Esophagus squamous epithelium (tissue), 4 donors: ENCODE results near the gene IQSEC3.

Source experiments
- POLR2A ChIP-seq, 4 donors: fragments of 450-650 bp; IDR thresholded peaks; one replicate each; pipeline ENCODE4 v1.6.1; 2017; ENCODE audit warnings: antibody characterized with exemption in 4 of 4, mild to moderate bottlenecking in 4 of 4, moderate library complexity in 3 of 4
- TF ChIP-seq, protein P1 (sequence below), 6 experiments: fragments of 450-650 bp in 4 of 6; fragments of 200-600 bp in 2 of 6; sonication (generic) in 2 of 6; IDR thresholded peaks; one replicate each; pipeline ENCODE4 v1.5.1; 2016 to 2019; ENCODE audit warnings: antibody characterized with exemption in 6 of 6, mild to moderate bottlenecking in 4 of 6, moderate library complexity in 4 of 6

DNA sequence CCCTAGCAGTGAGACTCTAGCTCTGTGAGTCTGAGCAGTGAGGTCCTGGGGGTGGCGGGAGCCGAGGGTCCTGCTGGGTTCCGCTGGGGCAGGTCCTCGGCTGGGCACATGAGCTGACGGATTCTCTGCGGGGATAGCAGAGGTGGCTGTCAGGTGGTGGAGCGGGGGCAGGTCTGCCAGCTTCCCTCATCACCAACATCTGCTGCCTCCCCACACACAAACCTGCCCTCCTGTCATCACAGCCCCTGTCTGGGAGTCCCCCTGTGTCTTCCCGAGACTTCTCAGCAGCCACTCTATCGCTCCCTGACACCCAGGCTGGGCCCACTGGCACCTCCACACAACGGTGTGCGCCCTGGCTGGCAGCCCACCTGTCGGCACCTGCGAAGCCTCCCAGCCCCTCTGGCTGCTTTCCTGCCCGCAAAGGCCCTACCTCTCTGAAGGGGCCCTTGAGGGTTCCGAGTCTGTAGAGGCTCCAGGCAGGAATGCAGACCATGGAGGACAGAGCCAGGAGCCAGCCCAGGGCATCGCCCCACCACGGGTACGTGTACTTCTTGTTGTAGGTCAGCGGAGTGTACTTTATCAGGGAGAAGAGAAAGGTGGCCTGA lies 154.5 kb downstream of the IQSEC3 start:
- TF ChIP-seq POLR2A (IDR thresholded peaks at IDR 0.05) = no peak
- TF ChIP-seq, protein P1, sequence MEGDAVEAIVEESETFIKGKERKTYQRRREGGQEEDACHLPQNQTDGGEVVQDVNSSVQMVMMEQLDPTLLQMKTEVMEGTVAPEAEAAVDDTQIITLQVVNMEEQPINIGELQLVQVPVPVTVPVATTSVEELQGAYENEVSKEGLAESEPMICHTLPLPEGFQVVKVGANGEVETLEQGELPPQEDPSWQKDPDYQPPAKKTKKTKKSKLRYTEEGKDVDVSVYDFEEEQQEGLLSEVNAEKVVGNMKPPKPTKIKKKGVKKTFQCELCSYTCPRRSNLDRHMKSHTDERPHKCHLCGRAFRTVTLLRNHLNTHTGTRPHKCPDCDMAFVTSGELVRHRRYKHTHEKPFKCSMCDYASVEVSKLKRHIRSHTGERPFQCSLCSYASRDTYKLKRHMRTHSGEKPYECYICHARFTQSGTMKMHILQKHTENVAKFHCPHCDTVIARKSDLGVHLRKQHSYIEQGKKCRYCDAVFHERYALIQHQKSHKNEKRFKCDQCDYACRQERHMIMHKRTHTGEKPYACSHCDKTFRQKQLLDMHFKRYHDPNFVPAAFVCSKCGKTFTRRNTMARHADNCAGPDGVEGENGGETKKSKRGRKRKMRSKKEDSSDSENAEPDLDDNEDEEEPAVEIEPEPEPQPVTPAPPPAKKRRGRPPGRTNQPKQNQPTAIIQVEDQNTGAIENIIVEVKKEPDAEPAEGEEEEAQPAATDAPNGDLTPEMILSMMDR (IDR thresholded peaks at IDR 0.05) = no peak
